SK-N-MC (cell line): ENCODE measurements around the gene DGKB.

Experiments
- EZH2 ChIP-seq: fragments of 200-600 bp; sonication (generic); IDR thresholded peaks from one replicate; pipeline ENCODE4 v1.6.1; 2017; ENCODE audit warnings: antibody characterized with exemption
- FOXP2 ChIP-seq: optimal IDR thresholded peaks from 2 replicates; pipeline ENCODE3; 2011; ENCODE audit warnings: mild to moderate bottlenecking, moderate library complexity; ENCODE audit not compliant: insufficient read depth; ENCODE audit errors: extremely low read length, control extremely low read depth
- POLR2AphosphoS5 ChIP-seq: IDR thresholded peaks from 2 replicates; pipeline ENCODE4 v1.6.1; 2012; ENCODE audit warnings: mild to moderate bottlenecking, low read depth, low read length, borderline replicate concordance

DNA sequence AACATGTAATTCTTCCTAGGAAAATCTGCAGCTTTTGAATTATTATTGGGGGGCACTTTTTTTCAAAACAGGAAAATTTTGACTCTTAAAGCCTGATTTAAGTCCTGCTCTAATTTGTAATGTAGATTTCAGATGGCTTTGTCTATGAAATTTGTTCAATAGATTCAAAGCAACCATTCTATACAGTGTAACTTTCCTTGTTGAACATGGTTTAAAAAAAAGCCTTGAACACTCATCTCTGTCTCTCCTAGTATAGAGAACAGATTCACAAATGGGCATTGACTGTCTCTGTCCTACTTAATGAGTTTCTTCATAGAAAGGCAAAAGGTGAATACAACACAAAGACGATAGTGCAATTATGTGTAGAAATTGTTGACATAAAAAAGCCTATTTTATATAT lies 643.7 kb downstream of the DGKB start:
- TF ChIP-seq EZH2, result no peak
- no peak for TF ChIP-seq POLR2AphosphoS5
- TF ChIP-seq FOXP2, result no peak
